H4 (cell line): ENCODE measurements around the gene GNAS. TPM values are rescaled to one million over a fixed set of nuclear protein-coding genes. Genes with fewer than 3 reads are reported as not detected.
"Not testable (repeated sequence)": the region's sequence is repeated elsewhere in the genome, so short reads cannot be mapped to it uniquely, and the experiment has no call there.

Experiments
- DNase-seq: peaks from one replicate; pipeline ENCODE4 v3.0.0-alpha.2; 2015; ENCODE audit warnings: low spot score
- total RNA-seq: library from RNA; depleted of rRNA; stranded (reverse); fragments of >200 nt; shearing (Covaris generic); gene quantifications from 2 replicates; pipeline ENCODE4 v1.2.3, GENCODE V29; 2014; rRNA removed

GNAS gene
- total RNA-seq, 1 experiment from 2014 or later = 1,032 TPM

- no peak for DNase-seq
Measured at GRCh38 chr20:58927490-58928061, 75.1 kb downstream of the GNAS start.

GRCh38 chr20:58930496-58930895 lies 78.0 kb downstream of the GNAS start:
- DNase-seq = no peak

- no peak for DNase-seq
Measured at GRCh38 chr20:58932170-58932569, 79.7 kb downstream of the GNAS start.

GRCh38 chr20:58938078-58938477 lies 85.6 kb downstream of the GNAS start:
- DNase-seq = no peak

GRCh38 chr20:58938541-58938940 lies 86.0 kb downstream of the GNAS start:
- DNase-seq = no peak

- DNase-seq = no peak
Measured at GRCh38 chr20:58941471-58941870, 89.0 kb downstream of the GNAS start.

GRCh38 chr20:58942549-58942948 lies 90.0 kb downstream of the GNAS start:
- no peak for DNase-seq

GRCh38 chr20:58944610-58945009 lies 92.1 kb downstream of the GNAS start:
- no peak for DNase-seq

- no peak for DNase-seq
Measured at GRCh38 chr20:58945965-58946631, 93.6 kb downstream of the GNAS start.

GRCh38 chr20:58947797-58948388 lies 95.4 kb downstream of the GNAS start:
- DNase-seq = not testable (repeated sequence)

GRCh38 chr20:58950603-58951002 lies 98.1 kb downstream of the GNAS start:
- DNase-seq = no peak

GRCh38 chr20:58953050-58953449 lies 100.5 kb downstream of the GNAS start:
- no peak for DNase-seq

- DNase-seq = no peak
Measured at GRCh38 chr20:58956078-58956477, 103.6 kb downstream of the GNAS start.

- DNase-seq = no peak
Measured at GRCh38 chr20:58959652-58960051, 107.1 kb downstream of the GNAS start.

Other genes starting within 250 kb of the GNAS start
- gene STX16, start 201.4 kb upstream of the GNAS start, total RNA-seq = 6.1 and 8.8 TPM in 2 replicates
- gene NPEPL1, start 159.9 kb upstream of the GNAS start, total RNA-seq = 0.95 and 1.1 TPM in 2 replicates
- gene GNAS-AS1, start 1.8 kb upstream of the GNAS start, total RNA-seq = 1.5 and 3.0 TPM in 2 replicates
- 19.0 and 44.2 TPM in 2 replicates for gene NELFCD, start 128.5 kb downstream of the GNAS start, total RNA-seq
- gene CTSZ, start 154.5 kb downstream of the GNAS start, total RNA-seq = 0.17 and 0.18 TPM in 2 replicates
- gene TUBB1, start 166.7 kb downstream of the GNAS start, total RNA-seq = not detected in 2 replicates
- 45.0 and 50.5 TPM in 2 replicates for gene ATP5F1E, start 179.6 kb downstream of the GNAS start, total RNA-seq
- gene PRELID3B, start 190.1 kb downstream of the GNAS start, total RNA-seq = 46.9 and 53.4 TPM in 2 replicates